ENCODE results near the gene SNX27.
"Not testable (repeated sequence)": the region's sequence is repeated elsewhere in the genome, so short reads cannot be mapped to it uniquely, and the experiment has no call there.

SNX27 gene

GRCh38 chr1:151723726-151724370 is 112.0 kb downstream of the SNX27 start:
- DNase-seq, result no peak

DNA sequence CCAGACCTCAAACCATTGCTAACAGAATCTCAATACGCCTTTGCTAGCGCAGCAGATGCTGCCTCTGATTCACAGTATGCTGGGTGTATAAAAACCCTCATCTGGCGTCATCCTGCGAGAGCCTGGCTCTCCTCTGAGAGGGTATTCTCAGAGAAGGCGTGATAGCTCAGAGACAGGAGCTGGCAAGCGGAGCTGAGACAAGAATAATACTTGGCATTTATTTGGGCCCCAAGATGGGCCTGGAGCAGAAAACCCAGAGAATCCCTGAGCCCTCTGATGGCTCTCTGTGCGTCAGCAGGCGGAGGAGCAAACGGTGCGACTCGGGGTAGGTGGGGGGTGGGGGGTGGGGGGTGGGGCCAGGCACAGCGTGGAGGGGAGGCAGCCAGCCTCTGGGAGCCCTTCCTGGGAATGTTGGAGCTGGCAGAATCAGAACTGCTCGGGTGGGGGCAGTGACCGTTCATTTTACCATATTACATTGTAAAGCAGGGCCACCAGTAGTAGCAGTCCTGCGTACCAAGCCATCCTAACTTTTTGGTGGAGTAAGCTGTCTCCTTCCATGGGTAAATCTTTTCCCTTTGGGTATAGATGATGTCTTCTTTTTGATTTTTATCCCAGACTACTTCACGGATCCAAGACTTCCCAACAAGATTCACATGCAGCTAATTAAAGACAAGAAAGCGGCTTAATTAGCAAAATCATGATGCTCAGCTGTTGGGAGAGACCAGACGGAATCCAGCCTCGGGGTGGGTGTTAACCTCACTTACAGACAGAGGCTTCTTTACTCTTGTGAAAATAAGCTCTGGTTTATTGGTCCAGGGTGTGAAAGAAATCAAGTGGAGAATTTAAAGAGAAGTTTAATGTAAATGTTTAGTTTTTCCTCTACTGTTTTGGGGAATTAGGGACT is 116.6 kb downstream of the SNX27 start:
- DNase-seq, result no peak

- no peak for DNase-seq
Measured at GRCh38 chr1:151729157-151729965, 117.5 kb downstream of the SNX27 start.

DNA sequence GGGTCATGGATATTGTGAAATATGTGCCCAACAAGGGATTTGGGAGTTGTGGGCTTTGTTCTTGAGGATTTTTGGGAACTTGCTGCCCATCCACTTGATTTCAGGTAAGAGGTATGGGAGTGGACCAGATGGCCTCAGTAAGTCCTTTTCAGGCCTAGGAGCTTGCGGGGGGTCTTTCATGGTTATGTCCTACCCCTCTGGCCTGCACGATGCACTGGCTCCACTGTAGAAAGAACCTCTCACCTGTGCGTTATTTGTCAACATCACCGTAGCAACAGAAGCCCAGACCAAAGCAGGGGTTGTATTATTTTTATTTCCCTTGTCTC is 118.1 kb downstream of the SNX27 start:
- DNase-seq, result no peak

- DNase-seq, result no peak
Measured at GRCh38 chr1:151733126-151733525, 121.3 kb downstream of the SNX27 start.

DNA sequence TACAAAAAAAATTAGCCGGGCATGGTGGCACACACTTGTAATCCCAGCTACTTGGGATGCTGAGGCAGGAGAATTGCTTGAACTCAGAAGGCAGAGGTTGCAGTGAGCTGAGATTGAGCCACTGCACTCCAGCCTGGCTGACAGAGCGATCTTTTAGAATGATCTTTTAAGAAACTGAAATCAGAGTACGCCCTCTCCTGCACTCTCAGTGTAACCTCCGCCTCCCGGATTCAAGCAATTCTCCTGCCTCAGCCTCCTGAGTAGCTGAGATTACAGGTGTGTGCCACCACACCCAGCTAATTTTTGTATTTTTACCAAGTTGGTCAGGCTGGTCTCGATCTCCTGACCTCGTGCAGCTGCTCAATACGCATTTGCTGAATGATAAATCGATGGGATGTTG is 122.1 kb downstream of the SNX27 start:
- not testable (repeated sequence) for DNase-seq

DNA sequence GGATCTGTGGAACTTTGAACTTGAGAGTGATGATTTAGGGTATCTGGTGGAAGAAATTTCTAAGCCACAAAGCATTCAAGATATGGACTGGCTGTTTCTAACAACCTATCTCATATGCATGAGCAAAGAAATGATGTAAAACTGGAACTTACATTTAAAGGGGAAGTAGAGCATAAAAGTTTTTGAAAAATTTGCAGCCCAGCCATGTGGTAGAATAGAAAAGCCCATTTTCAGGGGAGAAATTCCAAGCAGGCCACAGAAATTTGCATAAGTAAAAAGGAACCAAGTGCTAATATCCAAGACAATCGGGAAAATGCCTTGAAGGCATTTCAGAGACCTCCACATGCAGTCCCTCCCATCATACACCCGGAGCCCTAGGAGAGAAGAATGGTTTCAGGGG is 125.2 kb downstream of the SNX27 start:
- no peak for DNase-seq

DNA sequence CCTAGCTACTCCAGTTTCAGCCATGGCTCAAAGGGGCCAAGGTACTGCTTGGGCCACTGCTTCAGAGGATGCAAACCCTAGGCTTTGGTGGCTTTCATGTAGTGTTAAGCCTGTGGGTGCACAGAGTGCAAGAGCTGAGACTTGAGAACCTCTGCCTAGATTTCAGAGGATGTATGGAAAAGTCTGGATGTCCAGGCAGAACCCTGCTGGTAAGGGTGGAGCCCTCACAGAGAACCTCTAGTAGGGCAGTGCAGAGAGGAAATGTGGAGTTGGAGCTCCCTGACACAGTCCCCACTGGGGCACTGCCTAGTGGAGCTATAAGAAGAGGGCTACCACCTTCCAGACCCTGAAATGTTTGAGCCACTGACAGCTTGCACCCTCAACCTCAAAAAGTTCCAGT is 125.6 kb downstream of the SNX27 start:
- no peak for DNase-seq

GRCh38 chr1:151739590-151740355 is 127.9 kb downstream of the SNX27 start:
- DNase-seq, result no peak

DNA sequence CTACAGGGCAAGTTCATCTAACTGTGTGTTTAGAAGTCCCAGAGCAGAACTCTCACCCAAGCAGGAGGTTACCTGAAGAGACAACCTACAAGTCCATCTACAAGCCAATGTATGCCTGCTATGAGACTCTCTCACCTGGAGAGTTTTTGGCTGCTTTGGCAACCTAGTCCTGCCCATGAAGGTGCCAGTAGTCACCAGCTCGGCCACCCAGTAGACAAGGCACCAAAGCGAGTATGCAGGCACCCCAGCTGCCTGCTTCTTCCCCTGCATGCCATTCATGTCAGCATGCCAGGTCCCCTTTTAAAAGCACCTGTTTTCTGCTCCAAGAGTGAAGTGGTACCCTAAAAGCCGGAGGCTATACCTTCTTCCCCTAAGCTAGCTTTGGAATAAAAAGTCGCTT is 129.7 kb downstream of the SNX27 start:
- no peak for DNase-seq
